GM06990 (cell line): ENCODE results near the gene AHRR.

ENCODE experiments used
- DNase-seq: peaks from one replicate; pipeline ENCODE4 v3.0.0-alpha.2; 2011; ENCODE audit not compliant: insufficient read length; ENCODE audit errors: extremely low read depth
- H3K27me3 ChIP-seq: replicated peaks from 2 replicates; pipeline ENCODE4 v1.6.0; 2011; ENCODE audit warnings: low read length; ENCODE audit not compliant: control insufficient read depth, insufficient read depth
- H3K36me3 ChIP-seq: 2 replicates; pipeline ENCODE4 v1.5.1; 2011; ENCODE audit warnings: low read length; ENCODE audit not compliant: control insufficient read depth, insufficient read depth
- H3K4me3 ChIP-seq: replicated peaks from 2 replicates; pipeline ENCODE4 v1.5.1; 2011; ENCODE audit warnings: low read depth, mild to moderate bottlenecking, control low read depth, low read length
- TF ChIP-seq, protein P1 (sequence below): IDR thresholded peaks from 2 replicates; pipeline ENCODE4 v1.5.1; 2011; ENCODE audit warnings: low read length, control low read depth, mild to moderate bottlenecking, inconsistent platforms; ENCODE audit not compliant: insufficient read depth, poor library complexity, severe bottlenecking

The AHRR gene

DNA sequence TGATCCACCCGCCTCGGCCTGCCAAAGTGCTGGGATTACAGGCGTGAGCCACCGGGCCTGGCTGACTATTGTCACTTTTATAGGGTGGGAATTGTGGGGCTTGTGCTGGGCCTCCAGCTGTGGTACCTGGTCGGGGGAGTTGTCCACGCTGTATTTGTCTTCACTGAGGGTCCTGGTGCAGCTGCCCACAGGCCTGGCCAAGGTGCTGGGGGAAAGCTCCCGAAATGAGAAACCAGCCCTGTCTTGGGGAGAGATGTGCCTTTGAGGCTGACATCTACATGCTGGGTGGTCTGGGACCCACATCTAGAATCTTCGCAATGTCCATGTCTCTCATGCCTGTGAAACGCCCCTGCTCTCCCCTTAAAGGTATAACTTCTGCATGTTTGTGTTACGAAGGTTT is 124.1 kb downstream of the AHRR start:
- Histone ChIP-seq H3K4me3 (no peak overlapping the region), H3K27me3 (no peaks in the 10 kb centered on the region), H3K36me3 (peaks cover 22% of the 10 kb centered on the region)
- no peak for DNase-seq
- TF ChIP-seq, protein P1, sequence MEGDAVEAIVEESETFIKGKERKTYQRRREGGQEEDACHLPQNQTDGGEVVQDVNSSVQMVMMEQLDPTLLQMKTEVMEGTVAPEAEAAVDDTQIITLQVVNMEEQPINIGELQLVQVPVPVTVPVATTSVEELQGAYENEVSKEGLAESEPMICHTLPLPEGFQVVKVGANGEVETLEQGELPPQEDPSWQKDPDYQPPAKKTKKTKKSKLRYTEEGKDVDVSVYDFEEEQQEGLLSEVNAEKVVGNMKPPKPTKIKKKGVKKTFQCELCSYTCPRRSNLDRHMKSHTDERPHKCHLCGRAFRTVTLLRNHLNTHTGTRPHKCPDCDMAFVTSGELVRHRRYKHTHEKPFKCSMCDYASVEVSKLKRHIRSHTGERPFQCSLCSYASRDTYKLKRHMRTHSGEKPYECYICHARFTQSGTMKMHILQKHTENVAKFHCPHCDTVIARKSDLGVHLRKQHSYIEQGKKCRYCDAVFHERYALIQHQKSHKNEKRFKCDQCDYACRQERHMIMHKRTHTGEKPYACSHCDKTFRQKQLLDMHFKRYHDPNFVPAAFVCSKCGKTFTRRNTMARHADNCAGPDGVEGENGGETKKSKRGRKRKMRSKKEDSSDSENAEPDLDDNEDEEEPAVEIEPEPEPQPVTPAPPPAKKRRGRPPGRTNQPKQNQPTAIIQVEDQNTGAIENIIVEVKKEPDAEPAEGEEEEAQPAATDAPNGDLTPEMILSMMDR = no peak

DNA sequence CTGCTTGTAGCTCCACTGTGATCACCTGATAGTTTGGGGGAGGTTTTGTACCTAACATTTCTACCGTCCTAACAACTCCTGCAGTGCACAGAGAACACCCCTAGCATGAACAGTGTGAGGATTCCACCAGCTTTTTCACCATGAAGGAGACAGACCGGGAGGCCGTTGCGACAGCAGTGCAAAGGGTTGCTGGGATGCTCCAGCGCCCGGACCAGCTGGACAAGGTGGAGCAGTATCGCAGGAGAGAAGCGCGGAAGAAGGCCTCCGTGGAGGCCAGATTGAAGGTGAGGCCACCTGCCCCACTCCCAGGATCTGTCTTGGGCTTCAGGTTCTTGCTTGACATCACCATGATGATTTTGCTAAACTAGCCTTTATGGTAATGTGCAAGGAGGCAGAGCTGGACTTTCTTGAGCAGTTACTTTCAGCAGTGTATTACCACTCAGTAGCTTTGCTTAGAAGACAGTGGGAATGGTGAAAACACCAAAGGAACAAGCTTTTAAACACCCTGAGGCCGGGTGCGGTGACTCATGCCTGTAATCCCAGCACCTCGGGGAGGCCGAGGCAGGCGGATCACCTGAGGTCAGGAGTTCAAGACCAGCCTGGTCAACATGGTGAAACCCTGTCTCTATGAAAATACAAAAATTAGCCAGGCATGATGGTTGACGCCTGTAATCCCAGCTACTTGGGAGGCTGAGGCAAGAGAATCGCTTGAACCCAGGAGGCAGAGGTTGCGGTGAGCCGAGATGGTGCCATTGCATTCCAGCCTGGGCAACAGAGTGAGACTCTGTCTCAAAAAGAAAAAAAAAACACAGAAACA is 124.8 kb downstream of the AHRR start:
- Histone ChIP-seq H3K27me3 (no peaks in the 10 kb centered on the region), H3K36me3 (peaks cover 22% of the 10 kb centered on the region), H3K4me3 (no peak overlapping the region)
- TF ChIP-seq, protein P1 = no peak
- no peak for DNase-seq

DNA sequence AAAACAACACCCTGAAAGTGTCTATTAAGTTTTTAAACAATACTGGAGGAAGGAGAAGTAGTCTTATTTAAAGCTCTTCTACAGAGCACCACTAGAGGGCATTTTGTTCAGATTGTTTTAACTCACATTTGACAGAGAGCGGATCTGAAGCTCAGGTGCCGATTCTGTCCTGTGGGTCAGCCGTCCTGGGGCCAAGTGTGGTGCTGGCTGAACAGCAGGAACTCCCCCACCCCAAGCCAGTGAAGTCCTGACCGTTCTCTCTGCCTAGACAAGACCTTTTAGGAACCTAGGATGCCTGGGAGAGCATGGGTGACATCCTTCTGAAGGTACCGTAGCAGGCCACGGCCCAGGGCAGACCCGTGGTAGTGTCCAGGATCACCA is 125.4 kb downstream of the AHRR start:
- Histone ChIP-seq H3K27me3 (no peaks in the 10 kb centered on the region), H3K4me3 (no peak overlapping the region), H3K36me3 (peaks cover 22% of the 10 kb centered on the region)
- DNase-seq = no peak
- TF ChIP-seq, protein P1 = peak; percentile 62

DNA sequence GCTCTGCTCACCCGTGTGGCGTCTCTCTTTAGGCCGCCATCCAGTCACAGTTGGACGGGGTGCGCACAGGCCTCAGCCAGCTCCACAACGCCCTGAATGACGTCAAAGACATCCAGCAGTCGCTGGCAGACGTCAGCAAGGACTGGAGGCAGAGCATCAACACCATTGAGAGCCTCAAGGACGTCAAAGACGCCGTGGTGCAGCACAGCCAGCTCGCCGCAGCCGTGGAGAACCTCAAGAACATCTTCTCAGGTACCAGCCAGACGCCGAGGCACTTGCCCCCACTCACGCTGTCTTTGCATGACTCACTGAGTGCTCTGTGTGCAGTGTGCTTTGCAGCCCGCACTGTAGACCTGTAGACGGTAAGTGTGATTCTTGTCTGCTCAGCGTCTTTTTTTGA is 126.0 kb downstream of the AHRR start:
- Histone ChIP-seq H3K36me3 (peaks cover 22% of the 10 kb centered on the region), H3K4me3 (no peak overlapping the region), H3K27me3 (no peaks in the 10 kb centered on the region)
- no peak for DNase-seq
- TF ChIP-seq, protein P1 = no peak

DNA sequence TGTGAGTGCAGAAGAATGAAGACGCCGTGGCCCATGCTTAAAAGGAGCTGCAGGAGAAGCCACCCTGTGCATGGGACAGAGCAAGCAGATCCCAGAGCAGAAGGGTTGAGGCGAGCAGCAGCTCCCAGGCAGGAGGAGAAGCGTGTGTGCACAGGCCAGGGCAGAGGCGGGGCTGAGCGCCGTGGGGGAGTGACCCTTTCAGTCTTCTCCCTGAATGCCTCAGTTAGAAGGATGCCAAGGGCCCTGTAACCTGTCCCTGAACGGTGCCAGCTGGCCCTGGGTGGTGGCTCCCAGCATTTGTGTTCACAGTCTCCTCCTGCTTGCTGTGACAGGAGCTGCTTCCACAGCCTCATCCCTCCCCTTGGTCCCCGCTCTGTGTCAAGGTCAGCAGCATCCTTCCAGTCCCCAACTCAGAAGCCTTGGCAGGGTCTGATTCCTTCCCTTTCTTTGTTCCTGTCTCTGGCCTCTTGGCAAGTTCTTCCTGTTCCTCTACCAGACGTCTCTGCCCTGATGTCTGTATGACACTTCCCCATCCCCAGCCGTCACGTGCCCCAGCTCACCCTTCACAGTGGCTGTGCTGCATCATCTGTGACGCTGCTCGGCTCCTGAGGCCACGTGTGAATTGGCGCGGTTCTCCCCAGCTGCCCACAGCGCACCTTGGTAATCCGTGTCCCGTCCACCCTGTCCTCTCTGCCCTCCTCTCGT is 126.7 kb downstream of the AHRR start:
- TF ChIP-seq, protein P1 = no peak
- no peaks in the 10 kb centered on the region for H3K27me3 ChIP-seq
- H3K36me3 ChIP-seq = peaks cover 27% of the 10 kb centered on the region
- H3K4me3 ChIP-seq = no peak overlapping the region
- DNase-seq = no peak
